22Rv1 (cell line): ENCODE measurements around the gene OR2M5.

ENCODE experiments used
- H3K27ac ChIP-seq: fragments of 450-650 bp; 2 replicates; pipeline ENCODE4 v1.5.1; 2017
- ZFX ChIP-seq: fragments of 450-650 bp; IDR thresholded peaks from 2 replicates; pipeline ENCODE4 v1.6.1; 2017; ENCODE audit warnings: antibody characterized with exemption, borderline replicate concordance
- TF ChIP-seq, protein P1 (sequence below): fragments of 450-650 bp; IDR thresholded peaks from 2 replicates; pipeline ENCODE4 v1.5.1; 2017; ENCODE audit warnings: mild to moderate bottlenecking

OR2M5 gene

GRCh38 chr1:248140846-248141245, 4.1 kb upstream of the OR2M5 start:
- TF ChIP-seq ZFX = no peak
- H3K27ac ChIP-seq = no peak overlapping the region

DNA sequence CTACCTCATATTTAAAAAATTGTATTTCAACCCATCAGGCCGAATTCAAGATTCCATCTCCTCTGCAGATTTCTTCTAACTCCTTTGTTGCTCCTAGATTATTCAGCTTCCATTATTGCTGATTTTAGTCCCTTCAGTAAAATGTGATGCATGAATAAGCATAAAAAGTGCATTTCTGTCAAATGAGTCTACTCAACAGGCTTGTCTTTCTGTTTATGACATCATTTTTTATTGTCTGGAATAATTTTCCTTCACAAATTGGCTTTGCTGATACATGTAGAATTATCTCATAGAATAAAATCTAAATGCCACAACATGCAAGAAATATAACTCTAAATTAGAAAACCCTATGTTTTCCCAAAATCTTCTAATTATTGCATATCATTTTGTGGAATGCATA, 1.6 kb upstream of the OR2M5 start:
- TF ChIP-seq, protein P1, sequence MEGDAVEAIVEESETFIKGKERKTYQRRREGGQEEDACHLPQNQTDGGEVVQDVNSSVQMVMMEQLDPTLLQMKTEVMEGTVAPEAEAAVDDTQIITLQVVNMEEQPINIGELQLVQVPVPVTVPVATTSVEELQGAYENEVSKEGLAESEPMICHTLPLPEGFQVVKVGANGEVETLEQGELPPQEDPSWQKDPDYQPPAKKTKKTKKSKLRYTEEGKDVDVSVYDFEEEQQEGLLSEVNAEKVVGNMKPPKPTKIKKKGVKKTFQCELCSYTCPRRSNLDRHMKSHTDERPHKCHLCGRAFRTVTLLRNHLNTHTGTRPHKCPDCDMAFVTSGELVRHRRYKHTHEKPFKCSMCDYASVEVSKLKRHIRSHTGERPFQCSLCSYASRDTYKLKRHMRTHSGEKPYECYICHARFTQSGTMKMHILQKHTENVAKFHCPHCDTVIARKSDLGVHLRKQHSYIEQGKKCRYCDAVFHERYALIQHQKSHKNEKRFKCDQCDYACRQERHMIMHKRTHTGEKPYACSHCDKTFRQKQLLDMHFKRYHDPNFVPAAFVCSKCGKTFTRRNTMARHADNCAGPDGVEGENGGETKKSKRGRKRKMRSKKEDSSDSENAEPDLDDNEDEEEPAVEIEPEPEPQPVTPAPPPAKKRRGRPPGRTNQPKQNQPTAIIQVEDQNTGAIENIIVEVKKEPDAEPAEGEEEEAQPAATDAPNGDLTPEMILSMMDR = no peak
- no peak for TF ChIP-seq ZFX
- no peak overlapping the region for H3K27ac ChIP-seq

- H3K27ac ChIP-seq = no peak overlapping the region
- TF ChIP-seq ZFX = no peak
- TF ChIP-seq, protein P1 = peak; percentile 22; the same call in 1 of the 2 replicates
Measured at GRCh38 chr1:248152056-248152827, 7.3 kb downstream of the OR2M5 start.

DNA sequence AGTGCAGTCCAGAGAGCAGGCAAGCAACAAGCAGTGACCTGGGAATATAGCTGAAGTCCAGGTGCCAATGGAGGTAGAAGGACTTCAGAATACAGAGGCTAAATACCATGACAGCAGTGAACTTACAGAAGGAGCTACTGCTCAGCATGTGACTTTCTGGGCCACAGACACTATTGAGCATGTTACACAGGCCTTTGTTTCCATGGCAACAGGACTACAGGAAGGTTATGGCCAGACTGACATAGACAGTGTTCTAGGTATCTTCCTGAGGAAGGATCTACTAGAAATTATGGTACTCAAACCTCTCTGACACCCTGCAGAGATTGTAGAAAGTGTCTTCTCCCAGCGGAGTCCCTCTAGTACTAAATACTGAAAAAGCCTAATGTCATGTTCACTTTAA, 11.0 kb downstream of the OR2M5 start:
- no peak for TF ChIP-seq ZFX
- TF ChIP-seq, protein P1 = no peak
- H3K27ac ChIP-seq = no peak overlapping the region

- no peak for TF ChIP-seq ZFX
- TF ChIP-seq, protein P1 = no peak
- H3K27ac ChIP-seq = no peak overlapping the region
Measured at GRCh38 chr1:248158758-248159157, 13.8 kb downstream of the OR2M5 start.

- TF ChIP-seq, protein P1 = no peak
- TF ChIP-seq ZFX = no peak
- no peak overlapping the region for H3K27ac ChIP-seq
Measured at GRCh38 chr1:248164031-248164430, 19.1 kb downstream of the OR2M5 start.

- TF ChIP-seq, protein P1 = no peak
- no peak for TF ChIP-seq ZFX
- no peak overlapping the region for H3K27ac ChIP-seq
Measured at GRCh38 chr1:248165186-248165585, 20.2 kb downstream of the OR2M5 start.

GRCh38 chr1:248174521-248174920, 29.6 kb downstream of the OR2M5 start, which contains the start of gene OR2M2:
Gene OR2M2 (plus strand): TSS chr1:248174821. CDS start chr1:248179986, 5,165 bp downstream.
- TF ChIP-seq, protein P1 = no peak
- no peak for TF ChIP-seq ZFX
- no peak within 1 kb of the TSS for H3K27ac ChIP-seq
